Ishikawa (cell line): Measurements from ENCODE around the gene CDC40.

ENCODE experiments used
- CEBPB ChIP-seq: IDR thresholded peaks from 2 replicates; pipeline ENCODE4 v1.6.1; 2012
- CREB1 ChIP-seq: IDR thresholded peaks from 2 replicates; pipeline ENCODE4 v1.6.1; 2012; ENCODE audit warnings: low read depth
- EGR1 ChIP-seq: IDR thresholded peaks from 2 replicates; pipeline ENCODE4 v1.6.1; 2012
- EP300 ChIP-seq: IDR thresholded peaks from 2 replicates; pipeline ENCODE4 v1.6.1; 2012; ENCODE audit warnings: borderline replicate concordance
- FOXM1 ChIP-seq: IDR thresholded peaks from 2 replicates; pipeline ENCODE4 v1.6.1; 2012; ENCODE audit warnings: low read depth, borderline replicate concordance
- MAX ChIP-seq: IDR thresholded peaks from 2 replicates; pipeline ENCODE4 v1.6.1; 2012
- NFIC ChIP-seq: IDR thresholded peaks from 2 replicates; pipeline ENCODE4 v1.6.1; 2012
- REST ChIP-seq: IDR thresholded peaks from 2 replicates; pipeline ENCODE4 v1.6.1; 2012; ENCODE audit warnings: low read depth, mild to moderate bottlenecking
- TAF1 ChIP-seq: IDR thresholded peaks from 2 replicates; pipeline ENCODE4 v1.6.1; 2012; ENCODE audit warnings: low read depth, mild to moderate bottlenecking
- USF1 ChIP-seq: IDR thresholded peaks from 2 replicates; pipeline ENCODE4 v1.6.1; 2012
- YY1 ChIP-seq: IDR thresholded peaks from 2 replicates; pipeline ENCODE4 v1.6.1; 2012; ENCODE audit warnings: low read depth

- no peak for TF ChIP-seq TAF1
- TF ChIP-seq MAX = no peak
- TF ChIP-seq REST = no peak
- TF ChIP-seq CEBPB = no peak
- TF ChIP-seq NFIC = no peak
- no peak for TF ChIP-seq YY1
- TF ChIP-seq CREB1 = no peak
- TF ChIP-seq EP300 = no peak
- TF ChIP-seq FOXM1 = no peak
- no peak for TF ChIP-seq USF1
- no peak for TF ChIP-seq EGR1
Observed at GRCh38 chr6:110269623-110270022, 89.4 kb downstream of the CDC40 start.
